Brain microvascular endothelial cell (primary cell): ENCODE results near the gene CSMD2.
A peak's percentile ranks its signal among the peaks of the same experiment; 100 is the strongest.

Experiments
- DNase-seq: peaks from one replicate; pipeline ENCODE4 v3.0.0-alpha.2; 2020
- H3K27ac ChIP-seq: fragments of 250-450 bp; sonication (Bioruptor Pico); 2 replicates; pipeline ENCODE4 v1.5.1; 2020; ENCODE audit warnings: mild to moderate bottlenecking, moderate library complexity
- H3K27me3 ChIP-seq: fragments of 250-450 bp; sonication (Bioruptor Pico); replicated peaks from 2 replicates; pipeline ENCODE4 v1.5.1; 2020; ENCODE audit warnings: mild to moderate bottlenecking
- H3K36me3 ChIP-seq: fragments of 250-450 bp; sonication (Bioruptor Pico); replicated peaks from 2 replicates; pipeline ENCODE4 v1.5.1; 2020; ENCODE audit warnings: mild to moderate bottlenecking
- H3K4me3 ChIP-seq: 2 replicates; pipeline ENCODE4 v1.5.1; 2011; ENCODE audit warnings: low read depth, mild to moderate bottlenecking, control low read depth, low read length, moderate library complexity
- CTCF ChIP-seq: IDR thresholded peaks from 2 replicates; pipeline ENCODE4 v1.5.1; 2011; ENCODE audit warnings: low read depth, mild to moderate bottlenecking, moderate library complexity, low read length, control low read depth, inconsistent platforms; ENCODE audit errors: missing control alignments
- in situ Hi-C: cut with HindIII; loops from 2 replicates; pipeline ENCODE4 v1.10.0; 2017; ENCODE audit warnings: low sequenced_read_pairs, low pct_ligation_motif_present

CSMD2 gene

GRCh38 chr1:33470495-33471012 is 694.5 kb downstream of the CSMD2 start:
- peak; percentile 85 for DNase-seq
- Histone ChIP-seq H3K36me3 (no peaks in the 10 kb centered on the region), H3K4me3 (no peak overlapping the region), H3K27me3 (no peaks in the 10 kb centered on the region), H3K27ac (no peak overlapping the region)
- TF ChIP-seq CTCF = peak; percentile 89
- in situ Hi-C loops = no loop called here

GRCh38 chr1:33469691-33470090 is 695.3 kb downstream of the CSMD2 start:
- no peak for DNase-seq
- Histone ChIP-seq H3K36me3 (no peaks in the 10 kb centered on the region), H3K27ac (no peak overlapping the region), H3K4me3 (no peak overlapping the region), H3K27me3 (no peaks in the 10 kb centered on the region)
- TF ChIP-seq CTCF = no peak
- in situ Hi-C loops = no loop called here

GRCh38 chr1:33468967-33469366 is 696.1 kb downstream of the CSMD2 start:
- Histone ChIP-seq H3K4me3 (no peak overlapping the region), H3K36me3 (no peaks in the 10 kb centered on the region), H3K27me3 (no peaks in the 10 kb centered on the region), H3K27ac (no peak overlapping the region)
- in situ Hi-C loops = no loop called here
- DNase-seq = no peak
- no peak for TF ChIP-seq CTCF

- TF ChIP-seq CTCF = no peak
- in situ Hi-C loops = no loop called here
- Histone ChIP-seq H3K27me3 (no peaks in the 10 kb centered on the region), H3K4me3 (no peak overlapping the region), H3K27ac (no peak overlapping the region), H3K36me3 (no peaks in the 10 kb centered on the region)
- DNase-seq = peak; percentile 32
Measured at GRCh38 chr1:33468531-33468930, 696.5 kb downstream of the CSMD2 start.

DNA sequence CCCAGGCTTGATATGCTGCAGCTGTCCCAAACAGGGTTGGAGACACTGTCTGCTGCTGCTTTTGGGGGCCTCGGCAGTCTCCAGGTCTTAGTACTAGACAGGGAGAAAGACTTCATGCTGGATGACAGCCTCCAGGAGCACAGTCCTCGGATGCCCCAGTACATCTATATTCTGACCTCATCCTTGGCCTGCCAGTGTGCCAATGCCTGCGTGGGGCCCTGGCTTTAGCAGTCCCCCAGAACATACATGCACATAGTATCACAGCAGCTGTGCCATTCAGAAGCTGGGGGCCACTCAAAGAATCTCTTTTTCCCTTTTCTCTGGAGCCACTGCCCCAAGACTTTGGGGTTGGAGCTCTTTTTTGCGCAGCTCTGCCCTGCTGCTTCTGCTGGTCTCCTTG is 697.0 kb downstream of the CSMD2 start:
- H3K36me3 ChIP-seq = no peaks in the 10 kb centered on the region
- DNase-seq = no peak
- H3K27ac ChIP-seq = no peak overlapping the region
- in situ Hi-C loops = no loop called here
- H3K4me3 ChIP-seq = no peak overlapping the region
- TF ChIP-seq CTCF = no peak
- H3K27me3 ChIP-seq = no peaks in the 10 kb centered on the region

DNA sequence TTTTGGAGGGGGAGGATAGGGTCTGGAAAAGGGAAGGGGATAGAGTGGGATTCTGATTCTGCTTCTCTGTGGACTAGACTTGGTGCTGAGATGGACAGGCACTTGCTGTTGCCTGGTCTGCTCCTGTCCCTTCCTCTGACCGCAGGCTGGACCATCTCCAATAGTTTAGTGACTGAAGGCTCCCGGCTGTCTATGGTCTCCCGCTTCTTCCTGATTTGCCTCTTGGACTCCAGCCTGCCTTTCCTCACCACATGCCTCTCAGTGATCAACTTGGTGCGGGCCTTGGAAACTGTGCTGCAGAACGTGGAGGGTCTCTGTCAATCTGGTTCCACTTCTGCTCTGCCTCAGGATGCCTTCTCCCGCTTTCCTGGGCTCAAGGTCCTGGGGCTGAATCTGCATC is 698.9 kb downstream of the CSMD2 start:
- DNase-seq = no peak
- in situ Hi-C loops = no loop called here
- Histone ChIP-seq H3K27ac (no peak overlapping the region), H3K4me3 (no peak overlapping the region), H3K36me3 (no peaks in the 10 kb centered on the region), H3K27me3 (no peaks in the 10 kb centered on the region)
- TF ChIP-seq CTCF = no peak
